ENCODE measurements around the gene ZCCHC7. TPM values are rescaled to one million over a fixed set of nuclear protein-coding genes. Genes with fewer than 3 reads are reported as not detected.
A peak's percentile ranks its signal among the peaks of the same experiment; 100 is the strongest.

ZCCHC7 gene
- total RNA-seq, 1 donor from 2014 or later: 21.7 TPM

DNA sequence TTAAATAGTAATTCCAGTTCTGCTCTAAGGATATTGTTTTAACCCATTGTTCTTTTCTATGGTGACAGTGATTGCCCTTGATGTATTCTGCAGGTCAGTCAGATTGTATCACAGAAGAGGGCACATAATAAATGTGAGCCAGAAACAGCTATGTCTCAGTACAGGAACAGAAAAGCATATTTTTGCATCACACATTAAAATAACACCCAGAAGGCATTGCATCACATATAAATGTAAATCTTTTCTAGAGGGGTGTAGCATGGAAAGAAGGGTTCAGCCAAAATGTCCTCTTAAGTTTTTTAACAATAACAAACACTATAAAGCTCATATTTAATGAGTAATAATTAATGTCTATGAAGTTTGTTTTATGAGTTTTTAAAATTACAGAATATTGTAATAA is 30.0 kb downstream of the ZCCHC7 start:
- TF ChIP-seq, protein P1, sequence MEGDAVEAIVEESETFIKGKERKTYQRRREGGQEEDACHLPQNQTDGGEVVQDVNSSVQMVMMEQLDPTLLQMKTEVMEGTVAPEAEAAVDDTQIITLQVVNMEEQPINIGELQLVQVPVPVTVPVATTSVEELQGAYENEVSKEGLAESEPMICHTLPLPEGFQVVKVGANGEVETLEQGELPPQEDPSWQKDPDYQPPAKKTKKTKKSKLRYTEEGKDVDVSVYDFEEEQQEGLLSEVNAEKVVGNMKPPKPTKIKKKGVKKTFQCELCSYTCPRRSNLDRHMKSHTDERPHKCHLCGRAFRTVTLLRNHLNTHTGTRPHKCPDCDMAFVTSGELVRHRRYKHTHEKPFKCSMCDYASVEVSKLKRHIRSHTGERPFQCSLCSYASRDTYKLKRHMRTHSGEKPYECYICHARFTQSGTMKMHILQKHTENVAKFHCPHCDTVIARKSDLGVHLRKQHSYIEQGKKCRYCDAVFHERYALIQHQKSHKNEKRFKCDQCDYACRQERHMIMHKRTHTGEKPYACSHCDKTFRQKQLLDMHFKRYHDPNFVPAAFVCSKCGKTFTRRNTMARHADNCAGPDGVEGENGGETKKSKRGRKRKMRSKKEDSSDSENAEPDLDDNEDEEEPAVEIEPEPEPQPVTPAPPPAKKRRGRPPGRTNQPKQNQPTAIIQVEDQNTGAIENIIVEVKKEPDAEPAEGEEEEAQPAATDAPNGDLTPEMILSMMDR (IDR thresholded peaks at IDR 0.05; ENCODE audit: insufficient read depth, low read depth, low read length): no peak
- TF ChIP-seq EZH2 (IDR thresholded peaks at IDR 0.05; ENCODE audit: insufficient read depth, low read length): no peak
- Histone ChIP-seq H3K27me3 (ENCODE audit: insufficient read depth, low read length) (no peaks in the 10 kb centered on the region), H3K27ac (ENCODE audit: low read depth, low read length) (no peak overlapping the region), H4K20me1 (ENCODE audit: insufficient read depth, low read length) (peaks cover 21% of the 10 kb centered on the region), H3K79me2 (ENCODE audit: insufficient read depth, low read length) (no peaks in the 10 kb centered on the region), H3K9ac (ENCODE audit: low read length) (no peak overlapping the region), H3K9me3 (ENCODE audit: insufficient read depth, low read depth, low read length) (no peaks in the 10 kb centered on the region), H2AFZ (ENCODE audit: low read depth, low read length) (no peak overlapping the region), H3K4me3 (ENCODE audit: insufficient read depth, low read depth, low read length) (no peak overlapping the region), H3K36me3 (ENCODE audit: insufficient read depth, low read length) (no peaks in the 10 kb centered on the region), H3K4me2 (ENCODE audit: low read length) (no peak overlapping the region), H3K4me1 (ENCODE audit: insufficient read depth, low read length) (peaks cover 4% of the 10 kb centered on the region)
- DNase-seq (ENCODE audit: low read depth): no peak
- no peaks in the 10 kb centered on the region for H3K9me3 Mint-ChIP-seq (ENCODE audit: unreplicated experiment)
- H3K4me1 Mint-ChIP-seq (ENCODE audit: low read depth, unreplicated experiment): peaks cover 9% of the 10 kb centered on the region
- no peaks in the 10 kb centered on the region for H3K27me3 Mint-ChIP-seq (ENCODE audit: low read depth, unreplicated experiment)
- no peaks in the 10 kb centered on the region for H3K36me3 Mint-ChIP-seq (ENCODE audit: low read depth, unreplicated experiment)
- H3K27ac Mint-ChIP-seq (ENCODE audit: unreplicated experiment): no peak overlapping the region
- no peak overlapping the region for H3K4me3 Mint-ChIP-seq (ENCODE audit: unreplicated experiment)
- no peak for FAIRE-seq

DNA sequence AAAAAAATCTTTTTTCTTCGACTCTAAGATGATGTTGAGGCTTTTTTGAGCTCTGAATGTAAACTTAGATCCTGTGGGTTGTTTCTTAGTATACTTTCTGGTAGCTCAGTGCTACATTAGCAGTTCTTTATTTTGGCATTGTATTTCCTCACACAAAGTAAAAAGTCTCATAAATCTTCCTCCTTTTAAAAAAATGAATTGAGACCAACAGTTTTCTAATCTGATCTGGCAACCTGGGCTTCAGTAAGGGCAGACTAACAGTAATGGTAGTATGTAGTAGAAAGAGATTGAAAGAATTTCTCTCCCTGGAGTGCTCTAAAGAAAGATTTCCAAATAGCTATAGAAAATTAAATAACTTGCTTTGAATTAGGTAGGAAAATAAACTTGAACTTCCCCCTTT is 31.4 kb downstream of the ZCCHC7 start:
- Histone ChIP-seq H3K9me3 (ENCODE audit: insufficient read depth, low read depth, low read length) (no peaks in the 10 kb centered on the region), H3K79me2 (ENCODE audit: insufficient read depth, low read length) (no peaks in the 10 kb centered on the region), H3K36me3 (ENCODE audit: insufficient read depth, low read length) (no peaks in the 10 kb centered on the region), H2AFZ (ENCODE audit: low read depth, low read length) (no peak overlapping the region), H3K9ac (ENCODE audit: low read length) (no peak overlapping the region), H3K4me2 (ENCODE audit: low read length) (no peak overlapping the region), H3K4me1 (ENCODE audit: insufficient read depth, low read length) (peaks cover 4% of the 10 kb centered on the region), H3K27ac (ENCODE audit: low read depth, low read length) (no peak overlapping the region), H3K27me3 (ENCODE audit: insufficient read depth, low read length) (no peaks in the 10 kb centered on the region), H3K4me3 (ENCODE audit: insufficient read depth, low read depth, low read length) (no peak overlapping the region), H4K20me1 (ENCODE audit: insufficient read depth, low read length) (peaks cover 29% of the 10 kb centered on the region)
- DNase-seq (ENCODE audit: low read depth): no peak
- no peak overlapping the region for H3K4me3 Mint-ChIP-seq (ENCODE audit: unreplicated experiment)
- TF ChIP-seq, protein P1 (IDR thresholded peaks at IDR 0.05; ENCODE audit: insufficient read depth, low read depth, low read length): no peak
- no peak for TF ChIP-seq EZH2 (IDR thresholded peaks at IDR 0.05; ENCODE audit: insufficient read depth, low read length)
- no peaks in the 10 kb centered on the region for H3K9me3 Mint-ChIP-seq (ENCODE audit: unreplicated experiment)
- H3K4me1 Mint-ChIP-seq (ENCODE audit: low read depth, unreplicated experiment): peaks cover 5% of the 10 kb centered on the region
- no peaks in the 10 kb centered on the region for H3K36me3 Mint-ChIP-seq (ENCODE audit: low read depth, unreplicated experiment)
- H3K27me3 Mint-ChIP-seq (ENCODE audit: low read depth, unreplicated experiment): no peaks in the 10 kb centered on the region
- H3K27ac Mint-ChIP-seq (ENCODE audit: unreplicated experiment): no peak overlapping the region
- FAIRE-seq: no peak

DNA sequence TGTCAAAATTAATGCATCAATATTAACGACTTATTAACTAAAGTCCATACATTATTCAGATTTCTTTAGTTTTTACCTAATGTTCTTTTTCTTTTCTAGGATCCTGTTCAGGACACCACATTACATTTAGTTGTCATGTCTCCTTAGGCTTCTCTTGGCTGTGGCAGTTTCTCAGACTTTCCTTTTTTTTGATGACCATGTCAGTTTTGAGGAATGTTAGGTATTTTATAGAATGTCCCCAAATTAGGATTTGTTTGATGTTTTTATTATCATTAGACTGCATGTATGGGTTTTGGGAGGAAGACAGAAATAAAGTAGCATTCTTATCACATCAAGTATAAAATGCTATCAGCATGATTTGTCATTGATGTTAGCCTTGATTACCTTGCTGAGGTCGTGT is 32.0 kb downstream of the ZCCHC7 start:
- DNase-seq (ENCODE audit: low read depth) (no peak), FAIRE-seq (peak; percentile 45)
- no peak overlapping the region for H3K4me2 ChIP-seq (ENCODE audit: low read length)
- no peak overlapping the region for H3K4me3 ChIP-seq (ENCODE audit: insufficient read depth, low read depth, low read length)
- H3K27me3 ChIP-seq (ENCODE audit: insufficient read depth, low read length): no peaks in the 10 kb centered on the region
- peaks cover 34% of the 10 kb centered on the region for H4K20me1 ChIP-seq (ENCODE audit: insufficient read depth, low read length)
- no peak overlapping the region for H2AFZ ChIP-seq (ENCODE audit: low read depth, low read length)
- no peaks in the 10 kb centered on the region for H3K9me3 Mint-ChIP-seq (ENCODE audit: unreplicated experiment)
- TF ChIP-seq, protein P1 (IDR thresholded peaks at IDR 0.05; ENCODE audit: insufficient read depth, low read depth, low read length): no peak
- no peak for TF ChIP-seq EZH2 (IDR thresholded peaks at IDR 0.05; ENCODE audit: insufficient read depth, low read length)
- H3K9ac ChIP-seq (ENCODE audit: low read length): no peak overlapping the region
- H3K4me3 Mint-ChIP-seq (ENCODE audit: unreplicated experiment): no peak overlapping the region
- no peaks in the 10 kb centered on the region for H3K36me3 Mint-ChIP-seq (ENCODE audit: low read depth, unreplicated experiment)
- H3K4me1 ChIP-seq (ENCODE audit: insufficient read depth, low read length): peaks cover 4% of the 10 kb centered on the region
- H3K27me3 Mint-ChIP-seq (ENCODE audit: low read depth, unreplicated experiment): no peaks in the 10 kb centered on the region
- H3K36me3 ChIP-seq (ENCODE audit: insufficient read depth, low read length): no peaks in the 10 kb centered on the region
- H3K9me3 ChIP-seq (ENCODE audit: insufficient read depth, low read depth, low read length): no peaks in the 10 kb centered on the region
- no peak overlapping the region for H3K27ac Mint-ChIP-seq (ENCODE audit: unreplicated experiment)
- H3K79me2 ChIP-seq (ENCODE audit: insufficient read depth, low read length): no peaks in the 10 kb centered on the region
- H3K27ac ChIP-seq (ENCODE audit: low read depth, low read length): no peak overlapping the region
- H3K4me1 Mint-ChIP-seq (ENCODE audit: low read depth, unreplicated experiment): peaks cover 9% of the 10 kb centered on the region

All from astrocyte (in vitro differentiated cells and primary cell).